ENCODE data around the gene SMCO2. TPM values are rescaled to one million over a fixed set of nuclear protein-coding genes. Genes with fewer than 3 reads are reported as not detected.

The SMCO2 gene
- total and polyA plus RNA-seq, 2 of the 13 experiments (the other 11 are each of a cell fraction or from before 2014, with no cell fraction given): 0.15 TPM; not detected in 1

- no peaks in the 10 kb centered on the region; a peak in 1 of 5 replicates for H3K36me3 ChIP-seq (replicated peaks in 1 of 2; ENCODE audit: control insufficient read depth in 1 of 2, insufficient read depth in 2 of 2, low read length in 2 of 2)
- no peak for TF ChIP-seq DBP (CRISPR knock-in tag; IDR thresholded peaks at IDR 0.05; ENCODE audit: not compliant biosample characterization)
- intact Hi-C loops (cut with micrococcal nuclease; ENCODE audit: unreplicated experiment) (no loop called here), in situ Hi-C loops (cut with HindIII; ENCODE audit: extremely low pct_ligation_motif_present, low pct_unique_long_range_greater_than_20kb) (no loop called here)
- peaks cover 37% of the 10 kb centered on the region for H3K79me2 ChIP-seq (ENCODE audit: insufficient read depth, low read length)
- H3K4me1 ChIP-seq (ENCODE audit: insufficient read depth, low read length): peaks cover 11% of the 10 kb centered on the region
- H3K4me2 ChIP-seq (ENCODE audit: low read depth, low read length): no peak overlapping the region
- ATAC-seq (no peak), FAIRE-seq (no peak), DNase-seq (ENCODE audit: low spot score) (no peak)
- BruUV-seq (replicated peaks): no TSS peak
- ChIA-PET POLR2A (no interaction called here), CTCF (ENCODE audit: low intra/inter-chr PET ratio, low total read pairs) (no interaction called here)
- no peaks in the 10 kb centered on the region for H4K20me1 ChIP-seq (ENCODE audit: insufficient read depth, low read length)
- H3K27me3 ChIP-seq (ENCODE audit: control insufficient read depth in 1 of 2, insufficient read depth in 2 of 2, low read length in 2 of 2): no peaks in the 10 kb centered on the region
- H2AFZ ChIP-seq (ENCODE audit: low read length): no peak overlapping the region
- no peak overlapping the region for H3K27ac ChIP-seq (ENCODE audit: extremely low read length, insufficient read depth, low read length)
- WGBS (ENCODE audit: low lambda C conversion rate): 91% methylated on average over 4 of the region's 4 CpGs
- H3K9ac ChIP-seq (ENCODE audit: insufficient read depth, low read depth, low read length): no peak overlapping the region
- H3K4me3 ChIP-seq (replicated peaks in 1 of 3; ENCODE audit: insufficient read depth in 1 of 3, low read depth in 2 of 3, low read length in 3 of 3): no peak overlapping the region
- no peaks in the 10 kb centered on the region for H3K9me3 ChIP-seq (ENCODE audit: low read length)
Measured at GRCh38 chr12:27531896-27532295, 85.4 kb downstream of the SMCO2 start.

- in situ Hi-C loops (cut with HindIII; ENCODE audit: extremely low pct_ligation_motif_present, low pct_unique_long_range_greater_than_20kb): no loop called here
- intact Hi-C loops (cut with micrococcal nuclease; ENCODE audit: unreplicated experiment): no loop called here
- WGBS (ENCODE audit: low lambda C conversion rate): 97% methylated on average over 6 of the region's 6 CpGs
- CTCF ChIA-PET (ENCODE audit: low intra/inter-chr PET ratio, low total read pairs): no interaction called here
- H3K79me2 ChIP-seq (ENCODE audit: insufficient read depth, low read length): peaks cover 33% of the 10 kb centered on the region
- POLR2A ChIA-PET: no interaction called here
- no peaks in the 10 kb centered on the region for H4K20me1 ChIP-seq (ENCODE audit: insufficient read depth, low read length)
- BruUV-seq (replicated peaks): no TSS peak
- peaks cover 15% of the 10 kb centered on the region for H3K4me1 ChIP-seq (ENCODE audit: insufficient read depth, low read length)
- ATAC-seq (no peak), DNase-seq (ENCODE audit: low spot score) (no peak), FAIRE-seq (no peak)
- no peaks in the 10 kb centered on the region; a peak in 1 of 5 replicates for H3K36me3 ChIP-seq (replicated peaks in 1 of 2; ENCODE audit: control insufficient read depth in 1 of 2, insufficient read depth in 2 of 2, low read length in 2 of 2)
- H2AFZ ChIP-seq (ENCODE audit: low read length): no peak overlapping the region
- TF ChIP-seq HHEX (CRISPR knock-in tag; IDR thresholded peaks at IDR 0.05) (no peak), ZNF329 (CRISPR knock-in tag; IDR thresholded peaks at IDR 0.05; ENCODE audit: low read depth) (no peak), KLF12 (CRISPR knock-in tag; IDR thresholded peaks at IDR 0.05; ENCODE audit: borderline replicate concordance) (no peak), SAP130 (CRISPR knock-in tag; IDR thresholded peaks at IDR 0.05; ENCODE audit: low read depth) (no peak), ZNF253 (CRISPR knock-in tag; IDR thresholded peaks at IDR 0.05; ENCODE audit: borderline replicate concordance) (no peak), FIP1L1 (IDR thresholded peaks at IDR 0.05; ENCODE audit: borderline replicate concordance, insufficient read depth, low read depth, low read length) (no peak), KDM5B (CRISPR knock-in tag; IDR thresholded peaks at IDR 0.05; ENCODE audit: borderline replicate concordance) (no peak), PLSCR1 (CRISPR knock-in tag; IDR thresholded peaks at IDR 0.05; ENCODE audit: borderline replicate concordance) (no peak), NFKB2 (CRISPR knock-in tag; IDR thresholded peaks at IDR 0.05; ENCODE audit: borderline replicate concordance) (no peak), TOE1 (CRISPR knock-in tag; IDR thresholded peaks at IDR 0.05) (no peak), TBL1XR1 (IDR thresholded peaks at IDR 0.05; ENCODE audit: borderline replicate concordance, low read length, partially characterized antibody) (no peak), ZBTB8A (CRISPR knock-in tag; IDR thresholded peaks at IDR 0.05; ENCODE audit: borderline replicate concordance, low read depth) (no peak)
- no peaks in the 10 kb centered on the region for H3K9me3 ChIP-seq (ENCODE audit: low read length)
- no peak overlapping the region for H3K4me3 ChIP-seq (replicated peaks in 1 of 3; ENCODE audit: insufficient read depth in 1 of 3, low read depth in 2 of 3, low read length in 3 of 3)
- no peaks in the 10 kb centered on the region for H3K27me3 ChIP-seq (ENCODE audit: control insufficient read depth in 1 of 2, insufficient read depth in 2 of 2, low read length in 2 of 2)
- no peak overlapping the region for H3K9ac ChIP-seq (ENCODE audit: insufficient read depth, low read depth, low read length)
- H3K27ac ChIP-seq (ENCODE audit: extremely low read length, insufficient read depth, low read length): no peak overlapping the region
- no peak overlapping the region for H3K4me2 ChIP-seq (ENCODE audit: low read depth, low read length)
Measured at GRCh38 chr12:27534060-27534764, 87.7 kb downstream of the SMCO2 start.

Measured in HepG2 (cell line).